Measurements from ENCODE around the gene ARL15. TPM values are rescaled to one million over a fixed set of nuclear protein-coding genes. Genes with fewer than 3 reads are reported as not detected.

ARL15 gene
- total RNA-seq, 2 donors from 2014 or later = 12.0 to 13.0 TPM

DNA sequence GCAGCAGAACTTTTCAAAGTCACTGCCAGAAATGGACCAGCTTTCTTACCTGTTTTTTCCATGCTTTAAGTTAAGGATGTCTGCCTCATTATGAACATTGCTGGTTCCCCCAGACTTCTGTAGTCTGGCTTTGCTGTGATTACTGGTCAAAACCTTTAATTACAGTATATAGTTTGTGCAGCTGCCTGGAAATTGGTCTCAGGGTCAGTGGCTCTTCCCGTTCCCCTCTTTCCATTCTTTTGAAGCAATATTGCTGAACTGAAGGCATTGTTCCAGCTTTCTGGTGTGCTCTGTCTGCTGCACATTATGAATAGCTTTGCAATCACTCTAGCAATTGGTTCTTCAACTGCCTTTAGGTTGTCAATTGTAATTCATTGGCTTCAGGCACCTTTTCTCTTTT is 206.5 kb downstream of the ARL15 start:
- DNase-seq (ENCODE audit: low spot score) (no peak), ATAC-seq (no peak)
- no peaks in the 10 kb centered on the region for H3K4me1 Mint-ChIP-seq (ENCODE audit: low read depth in 2 of 2)
- no peaks in the 10 kb centered on the region for H3K27me3 Mint-ChIP-seq
- no peak overlapping the region for H3K4me3 Mint-ChIP-seq
- H3K27ac Mint-ChIP-seq = no peak overlapping the region
- no peaks in the 10 kb centered on the region for H3K36me3 Mint-ChIP-seq
- H3K9me3 Mint-ChIP-seq = no peaks in the 10 kb centered on the region

DNA sequence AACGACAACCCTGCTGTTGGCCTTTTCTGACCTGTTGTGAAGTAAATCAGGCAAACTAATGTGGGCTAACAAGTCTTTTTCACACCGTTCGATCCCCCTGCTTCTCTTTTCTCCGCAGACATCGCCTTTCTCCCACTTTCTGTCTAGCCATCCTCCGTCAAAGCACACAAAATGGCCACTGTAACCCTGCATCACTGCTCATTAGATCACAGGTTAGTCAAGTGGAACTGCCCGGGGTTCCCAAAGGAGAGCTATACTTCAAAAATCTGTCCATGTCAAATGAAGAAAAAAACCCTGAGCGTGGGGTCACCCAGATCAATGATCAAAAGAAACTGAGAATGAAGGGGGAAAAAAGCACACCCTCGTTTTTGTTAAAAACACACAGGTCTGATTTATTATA is 212.1 kb downstream of the ARL15 start:
- Mint-ChIP-seq H3K36me3 (no peaks in the 10 kb centered on the region), H3K27ac (no peak overlapping the region), H3K27me3 (no peaks in the 10 kb centered on the region), H3K4me3 (no peak overlapping the region), H3K9me3 (no peaks in the 10 kb centered on the region), H3K4me1 (ENCODE audit: low read depth in 2 of 2) (no peaks in the 10 kb centered on the region)
- ATAC-seq = no peak
- no peak for DNase-seq (ENCODE audit: low spot score)

GRCh38 chr5:54095969-54096368 is 214.4 kb downstream of the ARL15 start:
- Mint-ChIP-seq H3K4me3 (no peak overlapping the region), H3K36me3 (no peaks in the 10 kb centered on the region), H3K27me3 (no peaks in the 10 kb centered on the region), H3K27ac (no peak overlapping the region), H3K9me3 (no peaks in the 10 kb centered on the region), H3K4me1 (ENCODE audit: low read depth in 2 of 2) (no peaks in the 10 kb centered on the region)
- no peak for ATAC-seq
- no peak for DNase-seq (ENCODE audit: low spot score)

DNA sequence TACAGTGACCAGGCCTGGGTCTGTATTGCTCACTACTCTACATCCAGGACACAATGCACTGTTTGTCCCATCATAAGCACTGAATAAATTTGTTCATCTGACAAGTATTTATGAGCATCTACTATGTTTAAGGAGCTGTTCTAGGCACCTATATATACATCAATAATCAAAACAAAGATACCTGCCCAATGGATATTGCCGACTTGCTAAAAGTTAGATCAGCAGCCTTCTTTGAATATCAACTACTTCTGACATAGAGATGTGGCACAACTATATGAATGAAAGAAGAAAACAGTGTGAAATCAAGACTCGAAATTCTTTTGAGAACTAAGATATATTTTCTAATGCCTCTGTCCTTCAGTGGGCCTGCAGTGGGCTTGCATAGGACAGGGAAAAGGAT is 215.7 kb downstream of the ARL15 start:
- peaks cover 0 to 6% of the 10 kb centered on the region in 2 donors for H3K4me1 Mint-ChIP-seq (ENCODE audit: low read depth in 2 of 2)
- no peak overlapping the region for H3K4me3 Mint-ChIP-seq
- no peaks in the 10 kb centered on the region for H3K9me3 Mint-ChIP-seq
- no peak overlapping the region for H3K27ac Mint-ChIP-seq
- ATAC-seq (no peak), DNase-seq (ENCODE audit: low spot score) (no peak)
- H3K27me3 Mint-ChIP-seq = no peaks in the 10 kb centered on the region
- H3K36me3 Mint-ChIP-seq = no peaks in the 10 kb centered on the region

GRCh38 chr5:54093861-54094260 is 216.5 kb downstream of the ARL15 start:
- H3K4me1 Mint-ChIP-seq (ENCODE audit: low read depth in 2 of 2) = peaks cover 0 to 6% of the 10 kb centered on the region in 2 donors
- no peak for ATAC-seq
- no peak overlapping the region for H3K4me3 Mint-ChIP-seq
- no peaks in the 10 kb centered on the region for H3K9me3 Mint-ChIP-seq
- no peaks in the 10 kb centered on the region for H3K36me3 Mint-ChIP-seq
- no peak for DNase-seq (ENCODE audit: low spot score)
- no peaks in the 10 kb centered on the region for H3K27me3 Mint-ChIP-seq
- H3K27ac Mint-ChIP-seq = no peak overlapping the region

DNA sequence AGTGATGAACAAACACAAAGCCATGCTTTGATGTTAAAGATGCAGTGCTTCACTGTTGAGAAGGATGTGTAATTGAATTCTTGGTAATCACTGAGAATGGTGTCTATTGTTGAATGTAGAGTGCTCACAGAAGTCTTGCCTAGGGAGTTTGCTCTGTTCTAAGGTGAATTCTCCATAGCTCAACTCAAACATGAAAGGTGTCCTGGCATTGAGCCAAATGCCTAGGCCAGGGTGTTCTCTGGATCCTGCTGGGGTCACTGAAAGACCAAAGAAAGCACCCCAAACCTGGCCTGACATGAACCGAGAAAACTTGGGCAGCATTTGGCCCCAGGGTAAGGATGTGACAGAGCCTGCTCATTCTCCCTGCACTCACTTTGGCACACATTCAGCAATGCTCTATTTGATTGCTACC is 217.3 kb downstream of the ARL15 start:
- H3K27me3 Mint-ChIP-seq = no peaks in the 10 kb centered on the region
- H3K4me1 Mint-ChIP-seq (ENCODE audit: low read depth in 2 of 2) = peaks cover 0 to 9% of the 10 kb centered on the region in 2 donors
- H3K9me3 Mint-ChIP-seq = no peaks in the 10 kb centered on the region
- no peak overlapping the region for H3K27ac Mint-ChIP-seq
- H3K4me3 Mint-ChIP-seq = no peak overlapping the region
- no peak for ATAC-seq
- no peaks in the 10 kb centered on the region for H3K36me3 Mint-ChIP-seq
- DNase-seq (ENCODE audit: low spot score) = no peak

DNA sequence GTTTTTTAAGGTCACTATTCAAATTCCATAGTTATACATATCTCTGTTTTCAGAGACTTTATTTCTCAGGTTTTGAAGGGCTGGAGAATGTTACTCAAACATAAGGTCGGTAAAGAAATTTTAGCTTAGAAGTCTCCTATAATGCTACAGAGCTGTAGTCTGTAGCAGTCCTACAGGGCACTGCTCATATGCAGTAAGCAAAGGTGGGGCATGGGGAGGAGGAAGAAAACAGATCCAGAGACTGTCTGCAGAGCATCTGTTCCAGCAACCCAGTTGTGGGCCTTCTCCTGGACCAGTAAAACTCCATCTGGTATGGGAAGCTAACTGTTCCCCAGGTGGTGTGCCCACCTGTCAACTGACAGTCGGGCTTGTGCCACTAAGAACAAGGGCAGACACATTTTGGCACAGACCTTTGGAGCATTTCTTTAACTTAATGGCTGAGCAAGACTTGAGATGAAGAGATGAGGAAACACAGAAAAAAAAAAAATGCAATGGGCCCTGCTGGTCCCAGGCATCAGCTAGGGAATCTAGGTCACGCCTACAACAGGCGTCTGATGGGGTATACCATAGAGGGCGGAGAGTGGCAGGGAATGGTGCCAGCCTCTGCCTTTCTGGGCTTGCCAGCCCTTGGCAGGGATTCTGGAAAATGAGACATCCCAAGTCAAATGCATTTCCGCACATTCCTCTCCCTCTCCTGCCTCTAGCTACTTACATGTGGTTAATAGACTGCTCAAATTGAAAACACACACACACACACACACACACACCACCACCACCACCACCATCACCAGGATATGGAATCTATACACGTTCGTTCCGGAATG is 218.9 kb downstream of the ARL15 start:
- ATAC-seq = no peak

DNA sequence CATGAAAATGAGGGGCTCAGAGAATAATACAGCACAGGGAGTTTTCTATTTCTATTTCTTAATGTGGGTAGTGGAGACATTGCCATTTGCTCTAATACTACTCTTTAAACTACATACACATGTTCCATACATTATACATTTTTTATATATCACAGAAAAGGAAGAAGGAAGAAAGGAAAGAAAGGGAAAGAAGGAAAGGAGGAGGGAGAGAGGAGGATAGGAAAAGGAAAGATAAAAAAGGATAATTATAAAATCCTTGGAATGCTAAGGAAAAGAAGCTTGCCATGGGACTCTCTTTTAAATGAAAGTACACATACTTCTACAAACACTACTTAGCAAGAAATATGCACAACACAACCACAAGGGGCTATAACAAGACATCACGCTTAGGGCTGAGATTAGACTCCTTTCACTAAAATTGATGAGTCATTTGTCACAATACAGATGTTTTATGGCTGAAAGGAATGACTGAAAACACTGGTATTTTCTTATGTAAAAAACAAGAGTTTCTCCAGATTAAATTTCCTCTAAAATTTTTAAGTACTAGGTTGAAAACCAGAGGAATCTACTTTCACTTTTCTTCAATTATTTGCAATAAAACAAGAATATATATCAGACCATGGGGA is 219.8 kb downstream of the ARL15 start:
- Mint-ChIP-seq H3K4me1 (ENCODE audit: low read depth in 2 of 2) (peaks cover 3 to 13% of the 10 kb centered on the region in 2 donors), H3K27ac (no peak overlapping the region), H3K27me3 (no peaks in the 10 kb centered on the region), H3K4me3 (no peak overlapping the region), H3K36me3 (no peaks in the 10 kb centered on the region), H3K9me3 (no peaks in the 10 kb centered on the region)
- DNase-seq (ENCODE audit: low spot score) (no peak), ATAC-seq (no peak)

More for the DNA sequence above, 218.9 kb downstream of the ARL15 start:
- no peaks in the 10 kb centered on the region for H3K27me3 Mint-ChIP-seq
- H3K27ac Mint-ChIP-seq = no peak overlapping the region
- H3K36me3 Mint-ChIP-seq = no peaks in the 10 kb centered on the region
- peaks cover 3 to 13% of the 10 kb centered on the region in 2 donors for H3K4me1 Mint-ChIP-seq (ENCODE audit: low read depth in 2 of 2)
- DNase-seq (ENCODE audit: low spot score) = no peak
- H3K9me3 Mint-ChIP-seq = no peaks in the 10 kb centered on the region
- H3K4me3 Mint-ChIP-seq = no peak overlapping the region

GRCh38 chr5:54088081-54088480 is 222.3 kb downstream of the ARL15 start:
- ATAC-seq = no peak
- no peaks in the 10 kb centered on the region for H3K36me3 Mint-ChIP-seq
- peaks cover 3 to 13% of the 10 kb centered on the region in 2 donors for H3K4me1 Mint-ChIP-seq (ENCODE audit: low read depth in 2 of 2)

DNA sequence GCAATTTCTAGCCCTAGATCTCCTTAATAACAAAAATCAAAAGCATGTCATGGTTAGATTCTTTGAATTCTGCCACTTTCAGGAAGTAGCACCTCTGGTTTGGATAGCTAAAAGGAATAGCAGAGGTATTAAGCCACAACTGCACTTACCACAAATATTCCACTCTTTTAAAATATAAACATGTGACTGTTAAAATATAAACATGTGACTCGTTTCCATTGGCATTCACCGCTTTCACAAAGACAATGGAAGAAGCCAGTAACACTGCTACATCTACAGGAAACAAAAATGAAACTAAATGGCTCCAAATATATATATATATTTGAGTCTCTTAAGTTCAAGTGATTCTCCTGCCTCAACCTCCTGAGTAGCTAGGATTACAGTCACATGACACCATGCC is 222.9 kb downstream of the ARL15 start:
- Mint-ChIP-seq H3K27ac (no peak overlapping the region), H3K27me3 (no peaks in the 10 kb centered on the region), H3K36me3 (no peaks in the 10 kb centered on the region), H3K4me3 (no peak overlapping the region), H3K4me1 (ENCODE audit: low read depth in 2 of 2) (peaks cover 3 to 13% of the 10 kb centered on the region in 2 donors), H3K9me3 (no peaks in the 10 kb centered on the region)
- ATAC-seq (no peak), DNase-seq (ENCODE audit: low spot score) (no peak)

More at GRCh38 chr5:54088081-54088480, 222.3 kb downstream of the ARL15 start:
- Mint-ChIP-seq H3K27me3 (no peaks in the 10 kb centered on the region), H3K9me3 (no peaks in the 10 kb centered on the region), H3K4me3 (no peak overlapping the region), H3K27ac (no peak overlapping the region)
- DNase-seq (ENCODE audit: low spot score) = no peak

- no peaks in the 10 kb centered on the region for H3K9me3 Mint-ChIP-seq
- peaks cover 6 to 13% of the 10 kb centered on the region in 2 donors for H3K4me1 Mint-ChIP-seq (ENCODE audit: low read depth in 2 of 2)
- no peak overlapping the region for H3K4me3 Mint-ChIP-seq
- DNase-seq (ENCODE audit: low spot score) (no peak), ATAC-seq (no peak)
- H3K27me3 Mint-ChIP-seq = no peaks in the 10 kb centered on the region
- no peak overlapping the region for H3K27ac Mint-ChIP-seq
- no peaks in the 10 kb centered on the region for H3K36me3 Mint-ChIP-seq
Measured at GRCh38 chr5:54086191-54086590, 224.2 kb downstream of the ARL15 start.

GRCh38 chr5:54084696-54085095 is 225.7 kb downstream of the ARL15 start:
- Mint-ChIP-seq H3K27ac (no peak overlapping the region), H3K4me1 (ENCODE audit: low read depth in 2 of 2) (peaks cover 6 to 7% of the 10 kb centered on the region in 2 donors), H3K9me3 (no peaks in the 10 kb centered on the region), H3K36me3 (no peaks in the 10 kb centered on the region), H3K27me3 (no peaks in the 10 kb centered on the region), H3K4me3 (no peak overlapping the region)
- DNase-seq (ENCODE audit: low spot score) = no peak
- no peak for ATAC-seq

- Mint-ChIP-seq H3K36me3 (no peaks in the 10 kb centered on the region), H3K9me3 (no peaks in the 10 kb centered on the region), H3K27me3 (no peaks in the 10 kb centered on the region), H3K4me1 (ENCODE audit: low read depth in 2 of 2) (peaks cover 6 to 7% of the 10 kb centered on the region in 2 donors), H3K27ac (no peak overlapping the region), H3K4me3 (no peak overlapping the region)
- no peak for DNase-seq (ENCODE audit: low spot score)
- no peak for ATAC-seq
Measured at GRCh38 chr5:54083851-54084250, 226.5 kb downstream of the ARL15 start.

DNA sequence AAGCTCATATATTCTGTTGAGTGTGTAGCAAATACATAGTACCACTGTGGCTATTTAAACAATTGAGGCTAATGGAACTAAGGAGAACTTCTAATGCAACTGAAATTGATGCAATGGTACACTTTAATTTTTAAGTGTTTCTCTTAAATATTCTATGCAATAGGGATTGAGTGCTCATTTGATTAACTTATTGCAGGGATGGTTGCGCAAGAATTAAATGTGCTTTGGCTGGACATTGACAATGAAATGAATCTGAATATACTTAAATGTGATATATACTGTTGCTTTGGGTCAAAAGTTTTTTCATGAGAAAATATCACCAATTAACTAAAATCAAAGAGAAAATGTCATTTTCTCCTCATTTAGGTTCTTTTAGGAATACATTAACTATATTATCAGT is 227.1 kb downstream of the ARL15 start:
- Mint-ChIP-seq H3K27me3 (no peaks in the 10 kb centered on the region), H3K4me3 (no peak overlapping the region), H3K4me1 (ENCODE audit: low read depth in 2 of 2) (peaks cover 6% of the 10 kb centered on the region in 2 donors), H3K36me3 (no peaks in the 10 kb centered on the region), H3K9me3 (no peaks in the 10 kb centered on the region), H3K27ac (no peak overlapping the region)
- DNase-seq (ENCODE audit: low spot score) = no peak
- no peak for ATAC-seq
